SW 1271 (cell line): ENCODE results near the gene CCDC152.
A peak's percentile ranks its signal among the peaks of the same experiment; 100 is the strongest.
"Not testable (repeated sequence)": the region's sequence is repeated elsewhere in the genome, so short reads cannot be mapped to it uniquely, and the experiment has no call there.

Source experiments
- DNase-seq, 2 experiments: peaks; one replicate each; lab custom pipeline; 2025; lab: John Stamatoyannopoulos, UW

CCDC152 gene

DNA sequence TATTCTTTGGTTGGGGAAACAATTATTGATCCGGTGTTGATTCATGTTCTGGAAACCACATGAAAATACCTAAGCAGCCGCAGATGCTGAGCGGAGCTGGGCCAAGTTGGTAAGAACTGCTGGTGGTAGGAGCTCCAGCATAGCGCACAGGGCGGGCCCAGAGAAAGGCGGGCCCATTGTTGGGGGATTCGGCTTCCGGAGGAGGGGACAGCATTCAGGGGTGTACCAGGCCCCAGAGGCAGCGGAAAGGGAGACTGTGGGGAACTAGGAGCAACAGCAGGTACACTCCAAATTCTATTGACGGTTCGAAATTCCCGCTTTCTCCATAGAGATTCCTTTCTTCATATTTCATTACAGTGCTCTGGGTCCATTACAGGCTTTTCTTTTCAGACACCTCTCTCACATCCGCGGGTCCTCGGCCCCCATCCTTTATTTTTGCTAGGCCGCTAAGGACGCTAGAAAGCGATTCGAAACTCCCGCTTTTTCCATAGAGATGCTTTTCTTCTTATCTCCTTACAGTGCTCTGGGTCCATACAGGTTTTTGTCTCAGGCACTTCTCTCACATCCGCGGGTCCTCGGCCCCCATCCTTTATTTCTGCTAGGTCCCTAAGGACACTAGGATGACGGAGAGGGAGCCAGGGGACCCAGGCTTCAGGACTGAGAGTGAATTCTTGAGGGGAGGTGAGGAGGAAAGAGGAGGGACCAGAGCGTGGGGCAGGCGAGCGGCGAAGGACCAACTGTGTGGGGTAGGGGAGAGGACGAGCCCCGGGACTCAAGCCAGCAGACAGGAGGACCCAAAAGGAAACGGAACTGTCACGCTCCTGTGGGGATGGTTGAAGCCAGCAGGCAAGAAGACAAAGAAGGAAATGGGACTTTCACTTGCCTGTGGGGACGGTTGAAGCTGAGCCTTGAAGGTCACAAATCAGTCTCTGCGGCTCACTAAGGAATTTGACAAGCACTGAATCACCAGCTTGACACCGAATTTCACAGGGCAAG is at the start of gene CCDC152:
Gene CCDC152, plus strand, starts transcription at position 213 of the 996 bp plus-strand sequence. CDS start 2,304 bp downstream, outside the sequence.
- DNase-seq: no peak

DNA sequence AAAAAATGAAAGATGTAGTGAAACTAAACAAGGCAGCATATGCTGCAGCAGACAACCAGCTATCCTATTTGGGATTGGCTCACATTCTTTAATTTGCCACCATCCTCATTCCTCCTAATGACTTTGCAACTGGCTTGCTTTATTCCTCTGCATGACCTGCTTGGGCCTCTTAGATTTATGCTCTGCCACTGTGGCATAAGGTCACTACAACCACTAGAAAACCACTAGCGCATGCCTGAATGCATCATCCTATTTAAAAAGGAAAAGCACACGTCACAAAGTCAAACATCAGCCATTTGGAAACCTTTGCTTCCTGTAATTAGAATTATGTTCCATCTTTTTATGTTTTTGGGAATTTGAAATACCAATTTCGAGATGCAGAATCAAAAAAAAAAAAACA is 40.8 kb upstream of the CCDC152 start:
- no peak for DNase-seq

DNA sequence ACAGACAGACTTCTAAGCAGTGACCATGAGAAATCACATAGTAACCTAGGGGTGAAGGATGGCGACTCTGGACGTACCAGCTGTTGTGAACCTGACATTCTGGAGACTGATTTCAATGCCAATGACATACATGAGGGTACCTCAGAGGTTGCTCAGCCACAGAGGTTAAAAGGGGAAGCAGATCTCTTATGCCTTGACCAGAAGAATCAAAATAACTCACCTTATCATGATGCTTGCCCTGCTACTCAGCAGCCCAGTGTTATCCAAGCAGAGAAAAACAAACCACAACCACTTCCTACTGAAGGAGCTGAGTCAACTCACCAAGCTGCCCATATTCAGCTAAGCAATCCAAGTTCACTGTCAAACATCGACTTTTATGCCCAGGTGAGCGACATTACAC is 38.0 kb upstream of the CCDC152 start:
- no peak for DNase-seq

DNA sequence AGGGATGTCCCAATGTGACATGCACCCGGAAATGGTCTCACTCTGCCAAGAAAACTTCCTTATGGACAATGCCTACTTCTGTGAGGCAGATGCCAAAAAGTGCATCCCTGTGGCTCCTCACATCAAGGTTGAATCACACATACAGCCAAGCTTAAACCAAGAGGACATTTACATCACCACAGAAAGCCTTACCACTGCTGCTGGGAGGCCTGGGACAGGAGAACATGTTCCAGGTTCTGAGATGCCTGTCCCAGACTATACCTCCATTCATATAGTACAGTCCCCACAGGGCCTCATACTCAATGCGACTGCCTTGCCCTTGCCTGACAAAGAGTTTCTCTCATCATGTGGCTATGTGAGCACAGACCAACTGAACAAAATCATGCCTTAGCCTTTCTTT is 37.6 kb upstream of the CCDC152 start:
- DNase-seq: no peak

DNA sequence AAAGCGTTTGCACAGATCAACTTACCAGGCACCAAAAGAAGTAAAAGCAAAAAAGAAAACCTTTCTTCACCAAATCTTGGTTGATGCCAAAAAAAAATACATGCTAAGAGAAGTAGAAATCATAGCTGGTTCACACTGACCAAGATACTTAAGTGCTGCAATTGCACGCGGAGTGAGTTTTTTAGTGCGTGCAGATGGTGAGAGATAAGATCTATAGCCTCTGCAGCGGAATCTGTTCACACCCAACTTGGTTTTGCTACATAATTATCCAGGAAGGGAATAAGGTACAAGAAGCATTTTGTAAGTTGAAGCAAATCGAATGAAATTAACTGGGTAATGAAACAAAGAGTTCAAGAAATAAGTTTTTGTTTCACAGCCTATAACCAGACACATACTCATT is 36.4 kb upstream of the CCDC152 start:
- no peak for DNase-seq

- no peak for DNase-seq
Observed at GRCh38 chr5:42721484-42721883, 35.1 kb upstream of the CCDC152 start.

DNA sequence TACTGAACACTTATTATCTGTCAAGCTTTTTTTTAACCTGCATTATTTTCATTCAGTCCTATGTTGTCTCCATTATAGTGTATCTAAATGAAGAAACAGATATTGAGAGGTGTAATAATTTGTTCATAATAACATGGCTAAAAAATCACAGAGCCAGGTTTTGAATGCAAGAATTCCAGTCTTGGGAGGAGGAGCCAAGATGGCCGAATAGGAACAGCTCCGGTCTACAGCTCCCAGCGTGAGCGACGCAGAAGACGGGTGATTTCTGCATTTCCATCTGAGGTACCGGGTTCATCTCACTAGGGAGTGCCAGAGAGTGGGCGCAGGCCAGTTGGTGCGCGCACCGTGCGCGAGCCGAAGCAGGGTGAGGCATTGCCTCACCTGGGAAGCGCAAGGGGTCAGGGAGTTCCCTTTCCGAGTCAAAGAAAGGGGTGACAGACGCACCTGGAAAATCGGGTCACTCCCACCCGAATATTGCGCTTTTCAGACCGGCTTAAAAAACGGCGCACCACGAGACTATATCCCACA is 22.0 kb upstream of the CCDC152 start:
- not testable (repeated sequence) for DNase-seq

DNA sequence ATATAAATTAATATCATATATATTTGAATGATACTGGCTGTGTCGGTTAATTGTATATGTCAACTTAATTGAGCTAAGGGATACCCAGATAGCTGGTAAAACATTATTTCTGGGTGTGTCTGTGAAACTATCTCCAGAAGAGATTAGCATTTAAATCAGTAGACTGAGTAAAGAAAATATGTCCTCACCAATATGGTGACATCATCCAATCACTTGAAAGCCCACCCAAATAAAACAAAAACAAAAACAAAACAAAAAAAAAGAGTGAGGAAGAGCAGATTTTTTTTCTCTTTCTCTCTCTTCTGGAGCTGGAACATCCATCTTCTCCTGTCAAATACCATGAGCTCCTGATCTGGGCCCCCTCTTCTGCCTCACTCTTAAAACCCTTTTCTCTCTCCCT is 15.7 kb upstream of the CCDC152 start:
- no peak for DNase-seq

DNA sequence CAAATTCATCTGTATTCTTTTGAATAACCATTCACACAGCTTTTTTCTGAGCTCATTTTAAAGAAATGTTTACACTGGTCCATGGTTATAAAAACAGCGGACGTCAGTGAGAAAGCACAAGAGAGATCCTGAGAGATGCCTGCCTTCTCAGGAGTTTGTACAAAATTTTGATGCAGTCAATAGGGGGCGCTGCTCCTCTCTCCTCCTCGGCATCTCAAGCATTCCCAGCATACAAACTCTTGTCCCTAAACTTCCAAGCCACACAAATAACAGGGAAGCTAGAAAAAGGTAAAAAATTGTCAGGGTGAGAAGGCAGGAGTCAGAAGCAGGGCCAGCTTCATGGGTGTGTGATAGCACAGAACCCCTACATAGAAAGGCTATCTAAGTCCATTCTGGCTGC is 11.2 kb upstream of the CCDC152 start:
- peak in 1 of 2 experiments; percentile 11 for DNase-seq

GRCh38 chr5:42745856-42746255 is 10.8 kb upstream of the CCDC152 start:
- DNase-seq: no peak

DNA sequence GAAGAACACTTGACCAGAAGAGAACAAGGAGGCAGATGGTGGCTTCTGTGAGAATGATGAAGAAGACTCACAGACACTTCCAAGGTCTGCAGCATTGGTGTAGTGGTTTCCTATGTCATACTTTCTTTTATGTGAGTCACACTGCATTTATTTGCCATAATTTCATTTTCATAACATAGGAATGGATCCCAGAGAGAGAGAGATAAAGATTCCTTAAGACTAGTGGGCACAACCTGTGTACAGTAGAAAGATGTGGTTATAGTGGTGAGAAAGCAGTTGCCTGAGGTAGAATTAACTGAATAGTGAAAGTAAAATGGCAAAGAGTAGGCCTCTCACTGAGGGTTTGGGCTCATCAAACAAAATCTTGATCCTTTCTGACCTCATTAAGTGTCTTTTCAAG is 7.6 kb upstream of the CCDC152 start:
- no peak for DNase-seq

DNA sequence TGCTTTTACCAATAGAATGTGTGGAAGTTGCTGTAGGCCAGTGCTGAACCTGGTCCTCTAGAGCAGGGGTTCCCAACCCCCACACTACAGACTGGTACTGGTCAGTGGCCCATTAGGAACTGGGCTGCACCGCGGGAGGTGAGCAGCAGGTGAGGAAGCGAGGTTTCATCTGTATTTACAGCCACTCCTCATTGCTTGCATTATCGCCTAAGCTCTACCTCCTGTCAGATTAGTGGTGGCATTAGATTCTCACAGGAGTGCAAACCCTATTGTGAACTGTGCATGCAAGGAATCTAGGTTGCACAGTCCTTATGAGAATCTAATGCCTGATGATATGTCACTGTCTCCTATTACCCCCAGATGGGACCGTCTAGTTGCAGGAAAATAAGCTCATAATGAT is 6.1 kb upstream of the CCDC152 start:
- DNase-seq: no peak

GRCh38 chr5:42751044-42751443 is 5.6 kb upstream of the CCDC152 start:
- DNase-seq: no peak

DNA sequence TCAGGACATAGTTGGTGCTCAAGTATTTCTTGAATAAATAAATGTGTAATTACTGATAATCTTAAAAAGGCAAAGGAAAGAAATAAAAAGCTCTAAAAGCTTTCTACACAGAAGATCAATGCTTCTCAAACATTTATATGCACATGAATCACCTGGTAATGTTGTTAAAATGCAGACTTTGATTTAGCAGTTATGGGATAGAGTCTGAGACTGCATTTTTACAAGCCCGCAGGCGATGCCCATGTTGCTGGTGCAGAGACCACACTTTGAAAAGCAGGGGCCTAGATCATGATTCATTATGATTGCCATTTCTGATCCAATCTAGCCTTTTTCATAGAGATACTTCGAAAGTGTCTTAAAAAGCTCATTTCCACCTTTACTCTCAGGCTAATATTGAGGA is 3.5 kb upstream of the CCDC152 start:
- no peak for DNase-seq

DNA sequence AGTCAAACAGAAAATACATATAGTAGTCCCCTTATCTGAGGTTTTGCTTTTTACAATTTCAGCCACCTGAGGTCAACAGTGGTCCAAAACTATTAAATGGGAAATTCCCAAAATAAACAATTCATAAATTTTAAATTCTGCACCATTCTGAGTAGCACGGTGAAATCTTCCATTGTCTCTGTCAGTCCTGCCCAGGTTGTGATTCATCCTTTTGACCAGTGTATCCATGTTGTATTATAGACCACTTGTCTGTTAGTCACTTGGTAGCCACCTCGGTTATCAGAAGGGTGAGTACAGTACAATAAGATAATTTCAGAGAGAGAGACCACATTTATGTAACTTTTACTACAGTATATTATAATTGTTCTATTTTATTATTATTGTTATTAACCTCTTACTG is 2.8 kb downstream of the CCDC152 start:
- DNase-seq: no peak

- no peak for DNase-seq
Observed at GRCh38 chr5:42760426-42760825, 3.8 kb downstream of the CCDC152 start.

DNA sequence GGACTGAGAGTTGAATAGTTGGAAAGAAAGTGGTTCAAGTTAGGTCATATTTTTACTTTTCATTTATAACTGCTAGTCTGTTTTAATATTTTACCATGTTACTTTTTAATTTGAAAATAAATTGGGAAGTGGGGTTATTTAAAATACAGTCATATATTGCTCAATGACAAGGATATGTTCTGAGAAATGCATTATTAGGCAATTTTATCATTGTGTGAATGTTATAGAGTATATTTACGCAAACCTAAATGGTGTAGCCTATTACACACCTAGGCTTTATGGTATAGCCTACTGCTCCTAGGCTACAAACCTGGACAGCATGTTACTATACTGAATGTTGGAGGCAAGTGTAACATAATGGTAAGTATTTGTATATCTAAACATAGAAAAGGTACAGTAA is 5.2 kb downstream of the CCDC152 start:
- DNase-seq: no peak

DNA sequence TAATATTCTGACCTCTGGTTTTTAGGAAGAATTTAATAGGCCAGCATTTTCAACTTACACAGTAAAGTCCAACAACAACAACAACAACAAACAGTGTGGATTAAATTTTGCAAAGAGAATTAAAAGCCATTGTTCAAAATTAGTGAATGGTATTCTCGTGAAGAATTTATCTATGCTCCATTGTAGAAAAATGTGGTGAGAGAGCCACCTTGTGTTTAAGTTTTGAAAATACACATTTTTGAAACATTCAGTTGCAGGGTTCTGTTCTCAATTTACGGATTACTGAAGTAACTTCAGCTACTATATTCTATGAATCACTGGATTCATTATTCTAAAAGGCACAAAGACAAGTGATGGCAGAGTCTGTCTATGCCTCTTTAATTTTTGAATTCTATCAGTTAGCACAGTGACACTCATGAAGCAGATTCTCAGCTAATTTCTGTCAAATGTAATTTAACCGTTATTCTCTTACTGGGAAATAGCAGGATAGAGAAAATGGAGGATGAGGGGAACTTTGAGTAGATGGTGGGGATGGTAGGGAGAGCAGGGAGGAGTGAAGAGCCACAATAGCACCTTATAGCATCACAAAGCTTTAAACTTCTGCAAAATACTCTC is 11.0 kb downstream of the CCDC152 start:
- DNase-seq: peak in 1 of 2 experiments; percentile 46

DNA sequence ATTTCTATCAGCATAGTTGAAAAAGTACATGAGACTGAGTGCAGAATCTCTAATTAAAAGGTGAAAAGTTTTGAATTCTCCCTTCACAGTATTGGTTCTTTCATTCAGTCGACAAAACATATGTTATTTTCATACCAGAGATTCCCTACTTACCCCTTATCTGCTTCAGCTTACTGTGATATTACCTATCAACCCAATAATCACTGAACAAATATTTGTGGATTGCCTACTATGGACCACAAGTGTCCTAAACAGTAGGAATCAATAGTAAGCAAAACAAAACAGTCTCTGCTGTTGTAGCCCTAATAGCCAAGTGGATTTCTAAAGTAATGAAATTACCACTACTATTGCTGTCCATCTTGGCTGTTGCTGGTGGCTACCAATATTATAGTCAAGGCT is 11.5 kb downstream of the CCDC152 start:
- no peak for DNase-seq

GRCh38 chr5:42770003-42770402 is 13.4 kb downstream of the CCDC152 start:
- DNase-seq: no peak

GRCh38 chr5:42772265-42772993 is 15.8 kb downstream of the CCDC152 start:
- DNase-seq: no peak

DNA sequence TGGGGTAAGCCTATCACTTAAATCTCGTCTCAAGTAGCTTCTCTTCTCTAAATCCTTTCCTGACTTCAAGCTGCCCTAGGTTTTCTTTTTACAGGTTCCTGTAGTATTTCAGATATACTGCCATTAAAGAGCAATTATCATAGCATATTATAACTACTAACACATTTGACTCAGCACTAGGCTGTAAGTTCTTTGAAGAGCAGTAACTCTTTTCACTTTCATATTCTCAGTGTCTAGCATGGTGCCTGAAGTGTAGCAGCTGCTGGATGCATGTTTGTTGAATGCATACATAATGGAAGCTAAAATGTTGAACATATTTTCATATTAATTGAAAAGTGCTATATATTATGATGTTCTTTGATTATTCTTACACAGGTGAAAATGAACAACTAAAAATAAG is 22.5 kb downstream of the CCDC152 start:
- no peak for DNase-seq
